Inflammatory macrophage (primary cell): ENCODE measurements around the gene PIH1D2.
A peak's percentile ranks its signal among the peaks of the same experiment; 100 is the strongest.
"Not testable (repeated sequence)": the region's sequence is repeated elsewhere in the genome, so short reads cannot be mapped to it uniquely, and the experiment has no call there.

Experiments used
- DNase-seq, 2 donors: peaks; one replicate each; pipeline ENCODE4 v3.0.0-alpha.2; 2020 to 2022

PIH1D2 gene

DNA sequence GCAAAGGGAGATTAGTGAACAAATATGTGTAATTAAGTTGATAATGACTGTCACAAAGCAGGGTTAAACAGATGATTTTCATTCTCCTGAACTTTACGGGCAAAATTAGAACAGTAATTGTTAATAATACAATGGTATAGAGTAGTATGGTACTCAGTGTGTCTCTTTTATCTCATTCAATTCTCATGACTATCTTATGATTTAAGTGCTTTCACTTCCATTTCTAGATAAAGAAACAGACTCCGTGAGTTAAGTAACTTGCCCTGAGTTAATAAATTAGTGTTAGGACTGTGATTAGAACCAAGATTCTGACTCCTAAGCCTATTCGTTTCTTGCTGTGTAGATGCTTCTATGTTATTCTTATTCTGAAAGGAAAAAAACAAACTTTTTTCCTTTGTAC lies 22.0 kb downstream of the PIH1D2 start:
- DNase-seq = no peak

DNA sequence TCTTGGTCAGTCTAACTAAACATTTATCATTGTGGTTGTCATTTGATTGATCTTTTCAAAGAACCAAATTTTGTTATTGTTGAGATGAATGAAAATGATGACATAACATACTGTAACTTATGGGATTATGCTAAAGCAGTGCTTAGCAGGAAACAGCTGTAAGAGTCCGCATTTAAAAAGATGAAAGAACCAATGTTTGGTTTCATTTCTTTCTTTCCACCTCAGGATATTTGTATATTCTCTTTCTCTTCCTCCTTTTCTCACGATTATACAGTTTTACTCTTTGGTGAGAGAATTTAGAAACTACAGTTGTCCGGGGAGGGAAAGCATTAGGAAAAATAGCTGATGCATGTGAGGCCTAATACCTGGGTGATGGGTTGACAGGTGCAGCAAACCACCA lies 23.1 kb downstream of the PIH1D2 start:
- no peak for DNase-seq

DNA sequence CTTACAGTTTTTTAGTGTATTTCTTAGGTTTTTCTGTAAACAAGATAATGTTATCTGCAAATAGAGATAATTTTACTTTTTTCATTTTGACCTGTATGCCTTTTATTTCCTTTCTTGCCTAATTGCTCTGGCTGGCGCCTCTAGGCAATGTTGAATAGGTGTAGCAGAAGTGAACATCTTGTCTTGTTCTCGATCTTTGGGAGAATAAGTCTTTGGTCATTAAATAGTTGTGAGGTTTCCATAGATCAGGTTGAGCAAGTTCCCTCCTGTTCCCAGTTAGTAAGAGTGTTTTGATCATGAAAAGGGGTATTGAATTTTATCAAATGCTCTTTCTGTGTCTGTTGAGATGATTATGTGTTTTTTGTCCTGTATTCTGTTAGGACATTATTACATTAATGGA lies 24.0 kb downstream of the PIH1D2 start:
- no peak for DNase-seq

GRCh38 chr11:112048256-112048655 lies 25.6 kb downstream of the PIH1D2 start:
- not testable (repeated sequence) for DNase-seq

- not testable (repeated sequence) for DNase-seq
Measured at GRCh38 chr11:112046647-112047046, 27.2 kb downstream of the PIH1D2 start.

DNA sequence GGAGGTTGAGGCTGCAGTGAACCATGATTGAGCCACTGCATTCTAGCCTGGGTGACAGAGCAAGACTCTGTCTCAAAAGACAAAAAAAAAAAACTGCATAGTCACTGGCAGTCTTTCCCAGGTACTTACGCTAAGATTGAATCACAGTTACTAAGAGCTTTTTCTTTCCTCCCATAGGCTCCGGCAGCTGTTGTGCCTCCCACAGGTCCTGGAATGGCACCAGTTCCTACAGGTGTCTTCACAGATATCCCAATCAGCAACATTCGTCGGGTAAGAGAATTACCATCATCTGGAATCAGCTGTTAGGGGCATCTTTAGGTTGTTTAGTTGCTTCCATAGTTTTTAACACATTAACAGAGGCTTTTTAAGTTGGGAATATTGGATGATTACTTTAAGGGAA lies 28.9 kb downstream of the PIH1D2 start:
- no peak for DNase-seq

- no peak for DNase-seq
Measured at GRCh38 chr11:112042961-112043304, 30.9 kb downstream of the PIH1D2 start.

DNA sequence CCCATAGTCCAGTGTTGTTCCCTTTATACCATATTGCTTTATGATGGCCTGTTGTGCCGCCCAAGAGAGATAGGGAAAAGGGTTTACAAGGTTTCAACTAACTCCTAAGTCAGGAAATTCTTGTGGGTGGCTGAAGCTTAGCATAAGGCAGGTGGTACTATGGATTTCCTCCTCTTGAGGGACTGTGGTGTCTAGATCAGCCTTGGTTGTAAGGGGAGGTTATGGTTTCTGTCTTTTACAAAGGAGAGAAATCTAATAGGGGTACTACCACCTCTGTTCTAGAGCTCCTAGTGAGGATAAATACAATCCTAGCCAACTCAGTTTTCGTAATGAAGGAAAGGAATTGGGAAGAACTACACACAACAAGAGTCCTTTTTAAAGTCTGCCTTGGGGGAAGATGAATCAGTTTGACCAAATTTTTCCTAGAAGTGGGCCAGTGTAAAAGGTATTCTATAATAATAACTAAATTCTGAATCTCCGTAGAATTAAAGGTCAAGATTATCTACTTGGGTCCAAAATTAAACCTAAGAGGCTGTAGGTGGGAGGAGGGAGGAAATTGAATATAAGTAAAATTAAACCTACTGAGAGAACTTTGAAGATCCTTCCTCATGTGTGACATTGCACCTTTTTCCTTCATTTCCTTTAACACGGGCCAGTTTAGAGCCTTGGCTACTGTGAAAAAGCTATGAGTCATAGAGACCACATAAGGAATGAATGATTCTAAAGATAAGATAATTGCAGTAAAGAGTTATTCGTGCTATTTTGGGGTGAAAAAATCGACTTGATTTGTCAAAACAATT lies 31.5 kb downstream of the PIH1D2 start:
- no peak for DNase-seq

GRCh38 chr11:112037527-112037926 lies 36.3 kb downstream of the PIH1D2 start:
- DNase-seq = no peak

DNA sequence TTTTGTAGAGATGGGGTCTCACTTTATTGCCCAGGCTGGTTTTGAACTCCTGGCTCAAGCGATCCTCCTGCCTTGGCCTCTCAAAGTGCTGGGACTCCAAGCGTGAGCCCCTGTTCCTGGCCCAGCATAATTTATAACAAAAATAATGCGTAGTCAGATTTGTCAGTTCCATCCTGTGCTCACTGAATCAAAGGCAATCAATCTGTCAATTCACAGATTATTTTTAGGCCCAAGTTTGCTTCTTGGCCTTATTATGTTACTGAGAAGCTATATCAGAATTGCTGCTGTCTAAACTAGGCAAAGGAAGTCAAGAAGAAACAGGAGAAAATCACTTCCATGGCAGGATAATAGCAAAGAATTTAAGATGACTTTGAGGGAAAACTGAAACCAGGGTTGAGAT lies 39.9 kb downstream of the PIH1D2 start:
- no peak for DNase-seq

- no peak for DNase-seq
Measured at GRCh38 chr11:112029460-112029859, 44.4 kb downstream of the PIH1D2 start.

- not testable (repeated sequence) for DNase-seq
Measured at GRCh38 chr11:112026784-112027410, 46.9 kb downstream of the PIH1D2 start.

DNA sequence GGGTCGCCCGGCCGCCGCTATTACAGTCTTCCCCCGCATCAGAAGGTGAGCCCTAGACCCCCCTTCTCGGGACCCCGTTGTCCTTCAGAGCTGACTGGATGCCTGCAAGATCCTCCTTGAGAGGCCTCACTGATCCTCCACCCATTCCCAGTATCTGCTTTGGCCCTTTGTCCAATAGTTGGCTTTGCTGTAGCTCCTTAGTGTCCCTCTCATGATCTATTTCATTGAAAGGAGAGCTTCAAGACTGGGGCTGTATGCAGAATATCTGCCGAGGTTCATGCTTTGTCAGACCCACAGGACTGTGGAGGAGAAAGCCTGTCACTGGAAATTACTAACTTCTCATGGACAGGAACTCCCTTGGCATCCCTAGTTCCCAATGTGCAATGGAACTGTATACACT lies 48.1 kb downstream of the PIH1D2 start:
- DNase-seq = peak in 1 of 2 donors; percentile 21

- peak; percentile 88 to 92 for DNase-seq
Measured at GRCh38 chr11:112024773-112025678, 48.8 kb downstream of the PIH1D2 start, which contains the start of gene DLAT. DLAT (plus strand) TSS chr11:112025408; CDS start chr11:112025473, 65 bp downstream.

DNA sequence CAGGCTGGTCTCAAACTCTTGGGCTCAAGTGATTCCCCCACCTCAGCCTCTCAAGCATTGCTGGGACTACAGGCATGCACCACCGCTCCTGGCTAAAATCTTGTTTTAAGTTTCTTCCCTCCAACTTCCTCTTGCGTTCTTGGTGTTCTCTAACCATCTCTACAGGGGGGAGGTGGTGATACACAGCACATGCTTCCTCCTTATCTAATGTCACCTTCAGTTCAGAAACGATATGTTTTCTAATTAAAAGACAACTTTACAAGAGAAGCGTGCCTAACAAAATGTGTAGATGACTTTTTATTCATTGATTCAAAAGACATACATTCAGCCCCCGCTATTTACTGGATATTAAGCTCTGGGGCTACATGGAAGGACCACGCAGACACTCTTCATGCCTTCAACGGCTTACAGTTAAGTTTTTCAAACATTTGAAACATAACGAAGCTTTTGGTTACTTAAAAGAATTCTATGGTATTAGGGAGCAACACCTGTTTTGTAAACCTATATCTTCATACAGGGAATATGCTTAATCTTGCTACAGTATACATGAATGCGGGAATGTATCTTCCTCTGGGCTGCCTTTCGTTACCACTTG lies 49.5 kb downstream of the PIH1D2 start:
- peak; percentile 36 to 44 for DNase-seq

DNA sequence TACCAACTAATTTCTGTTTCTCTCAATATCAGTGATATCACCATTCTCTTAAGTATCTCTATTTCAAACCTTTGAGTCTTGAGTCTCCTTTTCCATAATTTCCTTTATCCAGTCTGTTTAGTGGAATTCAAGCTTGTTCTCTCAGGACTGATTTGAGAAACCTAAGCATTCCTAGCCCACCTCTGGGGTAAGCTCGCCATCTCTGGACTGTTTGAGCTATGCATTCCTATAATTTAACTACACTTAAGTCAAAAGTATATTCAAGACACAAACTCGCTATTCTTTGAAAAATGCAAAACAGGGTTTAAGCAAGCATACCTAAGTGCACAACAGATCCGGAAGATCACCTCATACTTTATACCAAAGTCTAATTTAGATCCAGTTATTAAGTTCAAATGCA lies 50.7 kb downstream of the PIH1D2 start:
- DNase-seq = no peak

DNA sequence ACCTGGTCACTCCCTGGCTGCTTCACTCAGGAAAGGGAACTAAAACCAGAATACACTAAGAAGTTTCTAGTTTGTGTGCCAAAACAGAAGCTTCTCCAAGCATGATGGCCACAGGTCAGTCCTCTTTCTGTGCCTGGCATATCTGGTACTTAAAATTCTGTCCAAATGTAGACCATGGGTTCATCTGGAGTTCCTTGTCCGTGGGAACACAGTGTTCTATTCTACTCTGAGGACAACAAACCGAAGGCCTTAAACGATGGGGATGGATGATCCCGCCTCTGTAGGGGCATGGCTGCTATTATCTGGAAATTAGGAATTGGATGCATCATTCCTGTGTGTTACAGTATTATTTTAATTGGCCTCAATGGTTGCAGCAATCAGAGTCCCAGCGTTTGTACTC lies 54.8 kb downstream of the PIH1D2 start:
- no peak for DNase-seq
